Astrocyte of the cerebellum (primary cell): ENCODE results near the gene COX8A.

Experiments
- DNase-seq: peaks from one replicate; pipeline ENCODE4 v3.0.0-alpha.2; 2011; ENCODE audit warnings: low read depth
- H3K4me3 ChIP-seq: 2 replicates; pipeline ENCODE4 v1.5.1; 2011; ENCODE audit warnings: mild to moderate bottlenecking, low read depth, low read length, moderate library complexity
- CTCF ChIP-seq: IDR thresholded peaks from 2 replicates; pipeline ENCODE4 v1.5.1; 2012; ENCODE audit warnings: low read length, low read depth, moderate library complexity, mild to moderate bottlenecking; ENCODE audit errors: missing control alignments
- in situ Hi-C: cut with HindIII; loops from 2 replicates; pipeline ENCODE4 v1.10.0; 2017; ENCODE audit warnings: low sequenced_read_pairs

Gene COX8A

GRCh38 chr11:64025205-64025604, 50.8 kb downstream of the COX8A start:
- no peak overlapping the region for H3K4me3 ChIP-seq
- in situ Hi-C loops: no loop called here
- DNase-seq: no peak
- TF ChIP-seq CTCF: no peak
